ENCODE results near the gene SKI. TPM values are rescaled to one million over a fixed set of nuclear protein-coding genes. Genes with fewer than 3 reads are reported as not detected.

Gene SKI
- total and polyA plus RNA-seq, 2 donors (not counting 1 experiment from before 2014, with no cell fraction given), result 14.9 to 74.9 TPM

DNA sequence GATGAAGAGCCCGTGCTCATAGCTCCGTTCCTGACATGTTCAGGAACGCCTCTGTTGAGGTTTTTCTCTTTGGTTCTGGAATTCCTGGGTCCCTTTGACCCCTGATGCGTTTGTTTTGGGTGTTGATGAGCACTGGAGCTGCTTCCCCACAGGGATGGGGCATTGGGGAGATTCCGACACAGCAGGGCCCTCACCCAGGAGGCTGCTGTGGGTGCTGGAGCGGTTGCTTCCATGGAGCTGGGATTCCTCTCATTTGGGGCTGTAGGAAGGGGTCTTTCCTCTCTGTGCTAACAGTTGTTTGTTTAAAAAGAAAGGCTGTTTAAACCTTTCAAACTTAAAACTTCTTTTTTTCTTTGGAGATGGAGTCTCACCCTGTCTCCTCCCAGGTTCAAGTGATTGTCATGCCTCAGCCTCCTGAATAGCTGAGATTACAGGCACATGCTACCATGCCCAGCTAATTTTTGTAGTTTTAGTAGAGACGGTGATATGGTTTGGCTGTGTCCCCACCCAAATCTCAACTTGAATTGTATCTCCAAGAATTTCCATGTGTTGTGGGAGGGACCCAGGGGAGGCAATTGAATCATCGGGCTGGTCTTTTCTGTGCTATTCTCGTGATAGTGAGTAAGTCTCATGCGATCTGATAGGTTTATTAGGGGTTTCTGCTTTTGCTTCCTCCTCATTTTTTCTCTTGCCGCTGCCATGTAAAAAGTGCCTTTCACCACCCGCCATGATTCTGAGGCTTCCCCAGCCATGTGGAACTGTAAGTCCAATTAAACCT, 48.9 kb downstream of the SKI start:
- DNase-seq, result no peak
- no peak overlapping the region for H3K4me3 Mint-ChIP-seq
- no peak overlapping the region for H3K27ac Mint-ChIP-seq
- no peaks in the 10 kb centered on the region for H3K9me3 Mint-ChIP-seq (ENCODE audit: insufficient read depth)
- Histone ChIP-seq H3K9me3 (ENCODE audit: control extremely low read depth in 1 of 3, control insufficient read depth in 2 of 3, insufficient read depth in 1 of 3, low read length in 2 of 3) (no peaks in the 10 kb centered on the region), H3K27ac (ENCODE audit: low read length in 2 of 2) (no peak overlapping the region), H3K4me2 (replicated peaks; ENCODE audit: low read depth, low read length, poor library complexity, severe bottlenecking) (peak overlapping the region; percentile 44), H3K36me3 (replicated peaks in 1 of 2; ENCODE audit: control extremely low read depth in 1 of 2, control insufficient read depth in 1 of 2, extremely low read depth in 1 of 2, insufficient read depth in 2 of 2, low read length in 1 of 2) (peaks cover 0 to 5% of the 10 kb centered on the region in 2 experiments), H3K27me3 (replicated peaks in 1 of 4; ENCODE audit: control extremely low read depth in 1 of 4, control insufficient read depth in 3 of 4, insufficient read depth in 4 of 4, low read length in 3 of 4) (no peaks in the 10 kb centered on the region), H3K79me2 (ENCODE audit: control insufficient read depth, insufficient read depth, low read length) (peaks cover 86% of the 10 kb centered on the region), H4K20me1 (ENCODE audit: control insufficient read depth, insufficient read depth, low read length, poor library complexity, severe bottlenecking) (peaks cover 83% of the 10 kb centered on the region), H2AFZ (ENCODE audit: insufficient read depth, low read depth, low read length, poor library complexity, severe bottlenecking) (no peak overlapping the region), H3K4me3 (ENCODE audit: control extremely low read depth in 1 of 5, extremely low read depth in 1 of 5, insufficient read depth in 1 of 5, low read depth in 2 of 5, low read length in 4 of 5) (no peak overlapping the region), H3K9ac (ENCODE audit: low read length) (no peak overlapping the region), H3K4me1 (ENCODE audit: control insufficient read depth in 2 of 2, insufficient read depth in 2 of 2, low read length in 2 of 2) (peaks cover 48 to 59% of the 10 kb centered on the region in 2 donors)
- intact Hi-C loops (cut with micrococcal nuclease), result loop anchor here (1.0 to 2.0 kb wide), 2 partner anchors 13 to 14 kb away; no protein-coding TSS in a partner anchor
- no peak for TF ChIP-seq EZH2 (IDR thresholded peaks at IDR 0.05; ENCODE audit: borderline replicate concordance, insufficient read depth, low read depth, low read length, poor library complexity, severe bottlenecking)
- TF ChIP-seq, protein P1, sequence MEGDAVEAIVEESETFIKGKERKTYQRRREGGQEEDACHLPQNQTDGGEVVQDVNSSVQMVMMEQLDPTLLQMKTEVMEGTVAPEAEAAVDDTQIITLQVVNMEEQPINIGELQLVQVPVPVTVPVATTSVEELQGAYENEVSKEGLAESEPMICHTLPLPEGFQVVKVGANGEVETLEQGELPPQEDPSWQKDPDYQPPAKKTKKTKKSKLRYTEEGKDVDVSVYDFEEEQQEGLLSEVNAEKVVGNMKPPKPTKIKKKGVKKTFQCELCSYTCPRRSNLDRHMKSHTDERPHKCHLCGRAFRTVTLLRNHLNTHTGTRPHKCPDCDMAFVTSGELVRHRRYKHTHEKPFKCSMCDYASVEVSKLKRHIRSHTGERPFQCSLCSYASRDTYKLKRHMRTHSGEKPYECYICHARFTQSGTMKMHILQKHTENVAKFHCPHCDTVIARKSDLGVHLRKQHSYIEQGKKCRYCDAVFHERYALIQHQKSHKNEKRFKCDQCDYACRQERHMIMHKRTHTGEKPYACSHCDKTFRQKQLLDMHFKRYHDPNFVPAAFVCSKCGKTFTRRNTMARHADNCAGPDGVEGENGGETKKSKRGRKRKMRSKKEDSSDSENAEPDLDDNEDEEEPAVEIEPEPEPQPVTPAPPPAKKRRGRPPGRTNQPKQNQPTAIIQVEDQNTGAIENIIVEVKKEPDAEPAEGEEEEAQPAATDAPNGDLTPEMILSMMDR (IDR thresholded peaks at IDR 0.05), result no peak
- ChIA-PET CTCF (no interaction called here), POLR2A (no interaction called here)
- H3K27me3 Mint-ChIP-seq, result no peaks in the 10 kb centered on the region
- peaks cover 66% of the 10 kb centered on the region for H3K4me1 Mint-ChIP-seq
- ATAC-seq (ENCODE audit: low read depth), result no peak
- WGBS (ENCODE audit: insufficient coverage), result 94% methylated on average over 7 of the region's 12 CpGs

All from B cell (primary cell).